IMR-90 (cell line): Measurements from ENCODE around the gene LAMA3. TPM values are rescaled to one million over a fixed set of nuclear protein-coding genes. Genes with fewer than 3 reads are reported as not detected.

ENCODE experiments used
- ATAC-seq: fragments of 200-7000 bp; cut with Tn5 transposase; 2 replicates; pipeline ENCODE4 v1.9.1; 2020; ENCODE audit warnings: low read depth, mild to moderate bottlenecking, moderate library complexity
- BruUV-seq: library from RNA; stranded (reverse); fragments of 400-500 nt; replicated peaks from 2 replicates; lab custom pipeline; 2021; lab: Mats Ljungman, UMichigan
- CTCF ChIA-PET: fragments of 300-600 bp; formaldehyde crosslinking; extraction: SDS; loops from one replicate; lab custom pipeline; 2021; ENCODE audit warnings: antibody characterized with exemption; lab: Yijun Ruan, JAX
- POLR2A ChIA-PET: fragments of 300-600 bp; sonication (Branson Sonifier 250); formaldehyde crosslinking; loops from one replicate; lab custom pipeline; 2022; ENCODE audit warnings: antibody characterized with exemption; ENCODE audit not compliant: unreplicated experiment; lab: Charles Lee
- DNase-seq: peaks from one replicate; pipeline ENCODE4 v3.0.0; 2013
- H2AFZ ChIP-seq: replicated peaks from 2 replicates; pipeline ENCODE3; 2013; ENCODE audit warnings: low read length, mild to moderate bottlenecking; ENCODE audit not compliant: poor library complexity
- H2AK5ac ChIP-seq: 2 replicates; pipeline ENCODE4 v1.6.1; 2013; ENCODE audit warnings: low read depth, low read length, inconsistent platforms
- H2AK9ac ChIP-seq: replicated peaks from 2 replicates; pipeline ENCODE3; 2013; ENCODE audit warnings: mild to moderate bottlenecking, low read depth, low read length, moderate library complexity; ENCODE audit not compliant: poor library complexity
- H2BK120ac ChIP-seq: 2 replicates; pipeline ENCODE4 v1.6.1; 2013; ENCODE audit warnings: low read depth, low read length, inconsistent platforms
- H2BK15ac ChIP-seq: 3 replicates; pipeline ENCODE4 v1.6.1; 2013; ENCODE audit warnings: low read depth, low read length, inconsistent platforms
- H2BK20ac ChIP-seq: 2 replicates; pipeline ENCODE4 v1.6.1; 2013; ENCODE audit warnings: low read depth, mild to moderate bottlenecking, inconsistent platforms, low read length, moderate library complexity
- H2BK5ac ChIP-seq: 2 replicates; pipeline ENCODE4 v1.6.1; 2013; ENCODE audit warnings: mild to moderate bottlenecking, low read depth, low read length, inconsistent platforms; ENCODE audit not compliant: poor library complexity, severe bottlenecking
- H3K14ac ChIP-seq: replicated peaks from 2 replicates; pipeline ENCODE4 v1.6.1; 2013; ENCODE audit warnings: low read depth, low read length, inconsistent platforms
- H3K18ac ChIP-seq: 2 replicates; pipeline ENCODE4 v1.6.1; 2013; ENCODE audit warnings: low read depth, low read length, control low read depth
- H3K23ac ChIP-seq: 2 replicates; pipeline ENCODE4 v1.6.1; 2013; ENCODE audit warnings: low read depth, low read length, inconsistent platforms
- H3K27ac ChIP-seq: 2 replicates; pipeline ENCODE4 v1.5.1; 2013; ENCODE audit warnings: mild to moderate bottlenecking, control low read depth, low read length; ENCODE audit not compliant: insufficient read depth
- H3K27me3 ChIP-seq: 2 replicates; pipeline ENCODE4 v1.6.1; 2013; ENCODE audit warnings: low read length; ENCODE audit not compliant: control insufficient read depth, insufficient read depth
- H3K36me3 ChIP-seq: 2 replicates; pipeline ENCODE4 v1.6.1; 2013; ENCODE audit warnings: low read length, mixed read lengths; ENCODE audit not compliant: control insufficient read depth, insufficient read depth
- H3K4ac ChIP-seq: 2 replicates; pipeline ENCODE4 v1.6.1; 2013; ENCODE audit warnings: low read depth, low read length, inconsistent platforms
- H3K4me1 ChIP-seq: 2 replicates; pipeline ENCODE4 v1.6.1; 2013; ENCODE audit warnings: low read length, mixed read lengths; ENCODE audit not compliant: control insufficient read depth, insufficient read depth
- H3K4me2 ChIP-seq: 2 replicates; pipeline ENCODE4 v1.6.1; 2013; ENCODE audit warnings: low read depth, mild to moderate bottlenecking, control low read depth, low read length, moderate library complexity
- H3K4me3 ChIP-seq: 2 replicates; pipeline ENCODE4 v1.5.1; 2013; ENCODE audit warnings: low read depth, mild to moderate bottlenecking, control low read depth, low read length, moderate library complexity; ENCODE audit not compliant: insufficient read depth
- H3K56ac ChIP-seq: 2 replicates; pipeline ENCODE4 v1.6.1; 2013; ENCODE audit warnings: low read length, inconsistent platforms; ENCODE audit not compliant: insufficient read depth; ENCODE audit errors: extremely low read depth
- H3K79me1 ChIP-seq, 2 experiments: 2 replicates each; pipeline ENCODE4 v1.6.1; 2013; ENCODE audit warnings: low read length in 2 of 2, inconsistent platforms in 1 of 2, low read depth in 1 of 2
- H3K9ac ChIP-seq: 2 replicates; pipeline ENCODE4 v1.6.1; 2013; ENCODE audit warnings: low read depth, low read length, control low read depth
- H3K9me1 ChIP-seq: 2 replicates; pipeline ENCODE4 v1.6.1; 2013; ENCODE audit warnings: low read length, inconsistent platforms; ENCODE audit not compliant: insufficient read depth
- H3K9me3 ChIP-seq: 2 replicates; pipeline ENCODE4 v1.6.1; 2013; ENCODE audit warnings: low read length; ENCODE audit not compliant: control insufficient read depth, insufficient read depth
- H4K20me1 ChIP-seq: 2 replicates; pipeline ENCODE4 v1.6.1; 2013; ENCODE audit warnings: low read length, inconsistent platforms; ENCODE audit not compliant: insufficient read depth
- H4K5ac ChIP-seq: 2 replicates; pipeline ENCODE4 v1.6.1; 2013; ENCODE audit warnings: mild to moderate bottlenecking, low read depth, low read length, control low read depth
- H4K8ac ChIP-seq, 2 experiments: 2 replicates each; pipeline ENCODE4 v1.6.1; 2013; ENCODE audit warnings: low read depth in 2 of 2, low read length in 2 of 2, control low read depth in 1 of 2, inconsistent platforms in 1 of 2
- H4K91ac ChIP-seq: 2 replicates; pipeline ENCODE4 v1.6.1; 2013; ENCODE audit warnings: low read depth, low read length, inconsistent platforms; ENCODE audit not compliant: insufficient read depth
- BHLHE40 ChIP-seq: fragments of 150-350 bp; IDR thresholded peaks from 2 replicates; pipeline ENCODE4 v1.6.1; 2016; ENCODE audit warnings: mild to moderate bottlenecking, low read depth, low read length
- CEBPB ChIP-seq: IDR thresholded peaks from 2 replicates; pipeline ENCODE4 v1.6.1; 2012; ENCODE audit warnings: low read depth, low read length, improper control_type of control experiment
- CHD1 ChIP-seq: IDR thresholded peaks from 2 replicates; pipeline ENCODE4 v1.6.1; 2012; ENCODE audit warnings: low read depth, low read length, improper control_type of control experiment
- CTCF ChIP-seq: conservative IDR thresholded peaks from 2 replicates; pipeline ENCODE4 v1.5.1; 2012; ENCODE audit warnings: mild to moderate bottlenecking, low read depth, low read length, improper control_type of control experiment
- ELK1 ChIP-seq: fragments of 150-350 bp; IDR thresholded peaks from 2 replicates; pipeline ENCODE4 v1.6.1; 2016; ENCODE audit warnings: low read depth, mild to moderate bottlenecking, low read length, moderate library complexity, borderline replicate concordance
- FOS ChIP-seq: fragments of 150-350 bp; IDR thresholded peaks from 2 replicates; pipeline ENCODE4 v1.6.1; 2016; ENCODE audit warnings: low read depth, low read length
- MAFK ChIP-seq: IDR thresholded peaks from 2 replicates; pipeline ENCODE4 v1.6.1; 2012; ENCODE audit warnings: low read depth, low read length, improper control_type of control experiment
- MAZ ChIP-seq: IDR thresholded peaks from 2 replicates; pipeline ENCODE4 v1.6.1; 2012; ENCODE audit warnings: low read depth, mild to moderate bottlenecking, low read length, improper control_type of control experiment, moderate library complexity, borderline replicate concordance
- MXI1 ChIP-seq: IDR thresholded peaks from 2 replicates; pipeline ENCODE4 v1.6.1; 2012; ENCODE audit warnings: low read depth, mild to moderate bottlenecking, low read length, moderate library complexity, borderline replicate concordance
- NFE2L2 ChIP-seq: fragments of 150-350 bp; IDR thresholded peaks from 2 replicates; pipeline ENCODE4 v1.6.1; 2016; ENCODE audit warnings: low read depth, mild to moderate bottlenecking, low read length
- POLR2A ChIP-seq: IDR thresholded peaks from 2 replicates; pipeline ENCODE4 v1.6.1; 2012; ENCODE audit warnings: mild to moderate bottlenecking, low read depth, low read length
- RAD21 ChIP-seq: IDR thresholded peaks from 2 replicates; pipeline ENCODE4 v1.6.1; 2012; ENCODE audit warnings: low read length, improper control_type of control experiment
- RCOR1 ChIP-seq: IDR thresholded peaks from 2 replicates; pipeline ENCODE4 v1.6.1; 2012; ENCODE audit warnings: mild to moderate bottlenecking, low read length, improper control_type of control experiment; ENCODE audit not compliant: insufficient replicate concordance
- RFX5 ChIP-seq: IDR thresholded peaks from 2 replicates; pipeline ENCODE4 v1.8.0; 2012; ENCODE audit warnings: low read depth, mild to moderate bottlenecking, low read length, moderate library complexity
- SMC3 ChIP-seq: fragments of 150-350 bp; IDR thresholded peaks from 2 replicates; pipeline ENCODE4 v1.6.1; 2016; ENCODE audit warnings: low read depth, mild to moderate bottlenecking, antibody characterized with exemption, low read length, moderate library complexity
- USF2 ChIP-seq: fragments of 150-350 bp; IDR thresholded peaks from 2 replicates; pipeline ENCODE4 v1.6.1; 2017; ENCODE audit warnings: mild to moderate bottlenecking, antibody characterized with exemption, low read length, low read depth
- WGBS, 2 experiments: methylation state at CpG; one replicate each; pipeline versions ENCODE4 v1.1.5 to v1.1.7; 2013; ENCODE audit warnings: missing lambda C conversion rate in 2 of 2; ENCODE audit not compliant: insufficient read length in 1 of 2; ENCODE audit errors: extremely low coverage in 2 of 2; 5-methylcytosine and 5-hydroxymethylcytosine counted together
- dilution Hi-C: fragments of 300-500 bp; cut with HindIII; formaldehyde crosslinking; loops from one replicate; pipeline ENCODE4 v1.14.3; 2018; ENCODE audit warnings: low sequenced_read_pairs; ENCODE audit not compliant: unreplicated experiment
- in situ Hi-C: fragments of 300-500 bp; cut with MboI; formaldehyde crosslinking; loops from 3 replicates; pipeline ENCODE4 v1.14.3; 2019; ENCODE audit warnings: low sequenced_read_pairs, inconsistent platforms, mixed read lengths
- intact Hi-C: fragments of 100-400 bp; cut with micrococcal nuclease; formaldehyde crosslinking; loops from 2 replicates; pipeline ENCODE4 v1.10.0; 2022
- polyA plus RNA-seq, 3 experiments: library from polyadenylated mRNA; depleted of rRNA; stranded (reverse); fragments of >200 nt; gene quantifications; 2 replicates each; pipeline ENCODE4 v1.2.3, GENCODE V29; 2012; ENCODE audit warnings: low replicate concordance in 1 of 3
- total RNA-seq: library from RNA; depleted of rRNA; stranded (reverse); fragments of >200 nt; gene quantifications from 2 replicates; pipeline ENCODE4 v1.2.3, GENCODE V29; 2012

LAMA3 gene
- total and polyA plus RNA-seq, 2 of the 4 experiments (the other 2 are of a cell fraction) = 0.18 to 0.19 TPM

DNA sequence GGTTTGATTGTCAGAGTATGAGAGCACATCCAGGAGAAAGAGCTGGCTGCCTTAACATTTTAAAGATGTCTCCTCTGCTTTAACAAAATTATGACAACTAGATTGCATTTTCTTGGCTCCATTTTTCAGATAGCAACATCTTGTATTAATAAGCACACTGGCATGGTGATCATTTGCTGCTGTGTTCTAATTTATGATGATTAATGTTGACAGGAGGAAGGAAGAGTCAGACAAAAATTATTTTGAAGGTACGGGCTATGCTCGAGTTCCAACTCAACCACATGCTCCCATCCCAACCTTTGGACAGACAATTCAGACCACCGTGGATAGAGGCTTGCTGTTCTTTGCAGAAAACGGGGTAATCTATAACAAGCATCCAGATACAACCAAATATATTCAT is 227.1 kb downstream of the LAMA3 start:
- DNase-seq (no peak), ATAC-seq (no peak)
- dilution Hi-C loops = no loop called here
- Histone ChIP-seq H3K18ac (no peak overlapping the region), H3K14ac (no peak overlapping the region), H2BK120ac (no peak overlapping the region), H3K36me3 (no peaks in the 10 kb centered on the region), H3K4me3 (no peak overlapping the region), H3K4ac (no peak overlapping the region), H3K9me3 (no peaks in the 10 kb centered on the region), H2AK9ac (no peak overlapping the region), H4K20me1 (no peaks in the 10 kb centered on the region), H3K4me2 (no peak overlapping the region), H4K5ac (no peak overlapping the region), H2BK15ac (no peak overlapping the region), H2AK5ac (no peak overlapping the region), H3K4me1 (no peaks in the 10 kb centered on the region), H3K56ac (no peak overlapping the region), H3K23ac (no peak overlapping the region), H4K91ac (no peak overlapping the region), H3K79me1 (no peaks in the 10 kb centered on the region), H3K9ac (no peak overlapping the region), H3K27me3 (0 out of 2 replicates have a peak, but pooled peaks cover 2% of the 10 kb centered on the region), H3K9me1 (no peaks in the 10 kb centered on the region), H4K8ac (no peak overlapping the region), H2BK20ac (no peak overlapping the region), H3K27ac (no peak overlapping the region), H2AFZ (no peak overlapping the region), H2BK5ac (no peak overlapping the region)
- WGBS, 2 experiments = no CpG with 5 or more reads among the region's 4 CpGs
- no TSS peak for BruUV-seq
- intact Hi-C loops = loop anchor here (5.0 kb wide), 2 partner anchors 89 to 161 kb away; no protein-coding TSS in a partner anchor
- TF ChIP-seq MXI1 (no peak), NFE2L2 (no peak), USF2 (no peak), ELK1 (no peak), BHLHE40 (no peak), RCOR1 (no peak), RAD21 (no peak), MAZ (no peak), CHD1 (no peak), CEBPB (no peak), MAFK (no peak), FOS (no peak), RFX5 (no peak), POLR2A (no peak), CTCF (no peak), SMC3 (no peak)
- POLR2A ChIA-PET = no interaction called here
- in situ Hi-C loops = no loop called here
- CTCF ChIA-PET = no interaction called here
